ENCODE results near the gene MGAT5.

The MGAT5 gene

GRCh38 chr2:134253804-134254203 lies at the start of gene MGAT5:
MGAT5 (plus strand) TSS chr2:134254072; CDS start chr2:134254404, 332 bp downstream.
- TF ChIP-seq CTCF (IDR thresholded peaks at IDR 0.05; ENCODE audit: low read depth, low read length), result no peak
- no peak within 1 kb of the TSS for H3K4me3 ChIP-seq (ENCODE audit: low read depth, low read length)

- no peak for TF ChIP-seq CTCF (IDR thresholded peaks at IDR 0.05; ENCODE audit: low read depth, low read length)
- no peak overlapping the region for H3K4me3 ChIP-seq (ENCODE audit: low read depth, low read length)
These were observed 48.8 kb upstream of the MGAT5 start for GRCh38 chr2:134205087-134205486.

- TF ChIP-seq CTCF (IDR thresholded peaks at IDR 0.05; ENCODE audit: low read depth, low read length), result no peak
- no peak overlapping the region for H3K4me3 ChIP-seq (ENCODE audit: low read depth, low read length)
These were observed 47.8 kb upstream of the MGAT5 start for GRCh38 chr2:134206031-134206430.

- no peak for TF ChIP-seq CTCF (IDR thresholded peaks at IDR 0.05; ENCODE audit: low read depth, low read length)
- no peak overlapping the region for H3K4me3 ChIP-seq (ENCODE audit: low read depth, low read length)
These were observed 47.3 kb upstream of the MGAT5 start for GRCh38 chr2:134206573-134206972.

GRCh38 chr2:134207589-134208209 lies 46.2 kb upstream of the MGAT5 start:
- TF ChIP-seq CTCF (IDR thresholded peaks at IDR 0.05; ENCODE audit: low read depth, low read length), result peak; percentile 75
- no peak overlapping the region for H3K4me3 ChIP-seq (ENCODE audit: low read depth, low read length)

GRCh38 chr2:134208825-134209224 lies 45.0 kb upstream of the MGAT5 start:
- no peak overlapping the region for H3K4me3 ChIP-seq (ENCODE audit: low read depth, low read length)
- no peak for TF ChIP-seq CTCF (IDR thresholded peaks at IDR 0.05; ENCODE audit: low read depth, low read length)

- TF ChIP-seq CTCF (IDR thresholded peaks at IDR 0.05; ENCODE audit: low read depth, low read length), result no peak
- H3K4me3 ChIP-seq (ENCODE audit: low read depth, low read length), result no peak overlapping the region
These were observed 41.1 kb upstream of the MGAT5 start for GRCh38 chr2:134212746-134213145.
